NT2/D1 (cell line): ENCODE measurements around the gene NAXD.

Source experiments
- SUZ12 ChIP-seq: IDR thresholded peaks from 2 replicates; pipeline ENCODE4 v1.6.1; 2011; ENCODE audit not compliant: insufficient read length, insufficient read depth; ENCODE audit errors: extremely low read depth
- YY1 ChIP-seq: IDR thresholded peaks from 2 replicates; pipeline ENCODE4 v1.6.1; 2011; ENCODE audit not compliant: insufficient read length, insufficient read depth
- ZNF274 ChIP-seq: IDR thresholded peaks from 2 replicates; pipeline ENCODE4 v1.6.1; 2011; ENCODE audit warnings: mild to moderate bottlenecking, low read depth, low read length

- no peak for TF ChIP-seq YY1
- TF ChIP-seq ZNF274: no peak
- TF ChIP-seq SUZ12: no peak
These were observed 69.2 kb downstream of the NAXD start for GRCh38 chr13:110684388-110685056.
